Measurements from ENCODE around the gene ADAM17. TPM values are rescaled to one million over a fixed set of nuclear protein-coding genes. Genes with fewer than 3 reads are reported as not detected.

The ADAM17 gene
- total RNA-seq, 2 experiments from 2014 or later: 14.2 to 15.9 TPM

GRCh38 chr2:9492927-9493326 lies 62.7 kb downstream of the ADAM17 start:
- intact Hi-C loops (cut with micrococcal nuclease): no loop called here
- POLR2A ChIA-PET: interaction anchor here (0.8 to 1.3 kb wide), 4 partner anchors 19 to 139 kb away, joined by 3 to 5 read pairs (median 4); partner anchors contain the start of genes CPSF3, IAH1, ITGB1BP1 and YWHAQ
- CTCF ChIA-PET: interaction anchor here (0.7 kb wide), 1 partner anchor 11 kb away, joined by 3 read pairs; no protein-coding TSS in a partner anchor
- Mint-ChIP-seq H3K9me3 (no peaks in the 10 kb centered on the region), H3K27me3 (no peaks in the 10 kb centered on the region), H3K4me1 (ENCODE audit: low read depth) (peaks cover 39% of the 10 kb centered on the region), H3K36me3 (ENCODE audit: low read depth) (peaks cover 50% of the 10 kb centered on the region), H3K4me3 (no peak overlapping the region), H3K27ac (no peak overlapping the region)
- TF ChIP-seq CTCF (IDR thresholded peaks at IDR 0.05): no peak
- ATAC-seq (no peak), DNase-seq (no peak)

GRCh38 chr2:9490789-9491188 lies 64.8 kb downstream of the ADAM17 start:
- Mint-ChIP-seq H3K27ac (peak overlapping the region; percentile 59), H3K9me3 (no peaks in the 10 kb centered on the region), H3K4me1 (ENCODE audit: low read depth) (peaks cover 33% of the 10 kb centered on the region), H3K36me3 (ENCODE audit: low read depth) (peaks cover 51% of the 10 kb centered on the region), H3K4me3 (no peak overlapping the region), H3K27me3 (no peaks in the 10 kb centered on the region)
- no peak for ATAC-seq
- ChIA-PET POLR2A (interaction anchor here (0.8 to 1.8 kb wide), 5 partner anchors 8 to 65 kb away, joined by 3 to 5 read pairs (median 4); partner anchors contain the start of genes ADAM17 and IAH1), CTCF (interaction anchor here (0.9 kb wide), 1 partner anchor 17 kb away, joined by 3 read pairs; the partner anchor contains the start of gene IAH1)
- no peak for DNase-seq
- intact Hi-C loops (cut with micrococcal nuclease): no loop called here
- no peak for TF ChIP-seq CTCF (IDR thresholded peaks at IDR 0.05)

GRCh38 chr2:9488583-9489547 lies 66.8 kb downstream of the ADAM17 start:
- H3K4me1 Mint-ChIP-seq (ENCODE audit: low read depth): peaks cover 25% of the 10 kb centered on the region
- no peaks in the 10 kb centered on the region for H3K9me3 Mint-ChIP-seq
- ChIA-PET CTCF (no interaction called here), POLR2A (no interaction called here)
- H3K27ac Mint-ChIP-seq: peak overlapping the region; percentile 75
- H3K4me3 Mint-ChIP-seq: no peak overlapping the region
- intact Hi-C loops (cut with micrococcal nuclease): no loop called here
- TF ChIP-seq CTCF (IDR thresholded peaks at IDR 0.05): no peak
- no peaks in the 10 kb centered on the region for H3K27me3 Mint-ChIP-seq
- no peak for DNase-seq
- ATAC-seq: peak; percentile 71
- peaks cover 58% of the 10 kb centered on the region for H3K36me3 Mint-ChIP-seq (ENCODE audit: low read depth)

- ChIA-PET CTCF (no interaction called here), POLR2A (interaction anchor here (2.3 kb wide), 1 partner anchor 11 kb away, joined by 8 read pairs; no protein-coding TSS in a partner anchor)
- Mint-ChIP-seq H3K9me3 (no peaks in the 10 kb centered on the region), H3K27me3 (no peaks in the 10 kb centered on the region), H3K27ac (no peak overlapping the region), H3K4me1 (ENCODE audit: low read depth) (peaks cover 19% of the 10 kb centered on the region), H3K4me3 (no peak overlapping the region), H3K36me3 (ENCODE audit: low read depth) (peaks cover 48% of the 10 kb centered on the region)
- intact Hi-C loops (cut with micrococcal nuclease): no loop called here
- ATAC-seq: no peak
- no peak for DNase-seq
- no peak for TF ChIP-seq CTCF (IDR thresholded peaks at IDR 0.05)
These were observed 71.1 kb downstream of the ADAM17 start for GRCh38 chr2:9484533-9484932.

GRCh38 chr2:9483107-9483506 lies 72.5 kb downstream of the ADAM17 start:
- intact Hi-C loops (cut with micrococcal nuclease): no loop called here
- no peak for DNase-seq
- Mint-ChIP-seq H3K4me1 (ENCODE audit: low read depth) (peaks cover 18% of the 10 kb centered on the region), H3K36me3 (ENCODE audit: low read depth) (peaks cover 57% of the 10 kb centered on the region), H3K9me3 (no peaks in the 10 kb centered on the region), H3K27ac (peak overlapping the region; percentile 11), H3K27me3 (no peaks in the 10 kb centered on the region), H3K4me3 (no peak overlapping the region)
- ChIA-PET POLR2A (interaction anchor here (0.6 to 2.3 kb wide), 3 partner anchors 9 to 555 kb away, joined by 3 to 8 read pairs (median 4); no protein-coding TSS in a partner anchor), CTCF (interaction anchor here (1.0 to 1.2 kb wide), 2 partner anchors 8 to 73 kb away, joined by 3 read pairs; partner anchors contain the start of gene ADAM17)
- TF ChIP-seq CTCF (IDR thresholded peaks at IDR 0.05): no peak
- no peak for ATAC-seq

All from activated CD8-positive, alpha-beta T cell treated with anti-CD3 and anti-CD28 coated beads for 36 hours (primary cell).